Colonic mucosa (tissue), 4 donors: ENCODE data around the gene TDRD12. TPM values are rescaled to one million over a fixed set of nuclear protein-coding genes. Genes with fewer than 3 reads are reported as not detected.

ENCODE experiments used
- DNase-seq: peaks from one replicate; pipeline ENCODE4 v3.0.0-alpha.2; 2020
- H3K27ac ChIP-seq: fragments of 200-600 bp; one replicate; pipeline ENCODE4 v1.8.0; 2021
- H3K27me3 ChIP-seq: fragments of 200-600 bp; one replicate; pipeline ENCODE4 v1.8.0; 2021
- H3K36me3 ChIP-seq: fragments of 200-600 bp; one replicate; pipeline ENCODE4 v1.8.0; 2021
- H3K4me1 ChIP-seq: fragments of 200-600 bp; one replicate; pipeline ENCODE4 v1.8.0; 2021; ENCODE audit warnings: mild to moderate bottlenecking
- H3K4me3 ChIP-seq: fragments of 200-600 bp; one replicate; pipeline ENCODE4 v1.8.0; 2021
- H3K9ac ChIP-seq, 2 donors: one replicate each; pipeline ENCODE4 v1.7.0; 2013; ENCODE audit warnings: control low read depth in 2 of 2, low read depth in 2 of 2, low read length in 2 of 2
- H3K9me3 ChIP-seq: fragments of 200-600 bp; one replicate; pipeline ENCODE4 v1.8.0; 2021
- CTCF ChIP-seq: fragments of 200-600 bp; IDR thresholded peaks from one replicate; pipeline ENCODE4 v1.8.0; 2022; ENCODE audit warnings: antibody characterized with exemption, mild to moderate bottlenecking
- intact Hi-C: fragments of 100-400 bp; cut with DNase I; formaldehyde crosslinking; loops from one replicate; pipeline ENCODE4 v1.14.1; 2022
- total RNA-seq, 2 donors: library from RNA; stranded (reverse); fragmentation: NEBNext Ultra II Directional in 1 of 2; extraction: Animal tissue kit (Norgen Biotek cat#: 25700) in 1 of 2; gene quantifications; one replicate each; pipeline ENCODE4 v1.2.1, GENCODE V29; 2021
- donor health status: healthy.
- donor health status: DM: no; HTN: no; CAD: no.
- donor health status: DM: no; HTN: no; CAD: no.

Gene TDRD12
- total RNA-seq, 2 donors from 2014 or later: 0.37 TPM; not detected in 1

- no peaks in the 10 kb centered on the region for H3K27me3 ChIP-seq
- H3K4me3 ChIP-seq: no peak overlapping the region
- H3K36me3 ChIP-seq: no peaks in the 10 kb centered on the region
- no peak overlapping the region for H3K27ac ChIP-seq
- no peak overlapping the region for H3K9ac ChIP-seq
- no peak for DNase-seq
- no peaks in the 10 kb centered on the region for H3K9me3 ChIP-seq
- intact Hi-C loops: no loop called here
- no peak for TF ChIP-seq CTCF
- no peaks in the 10 kb centered on the region for H3K4me1 ChIP-seq
These were observed 155.9 kb downstream of the TDRD12 start for GRCh38 chr19:32875428-32875827.

- no peak for TF ChIP-seq CTCF
These were observed 156.8 kb downstream of the TDRD12 start for GRCh38 chr19:32876236-32876918.

GRCh38 chr19:32876919-32877285, 157.3 kb downstream of the TDRD12 start:
- peak; percentile 27 for DNase-seq
- Histone ChIP-seq H3K9me3 (no peaks in the 10 kb centered on the region), H3K27me3 (no peaks in the 10 kb centered on the region), H3K9ac (no peak overlapping the region), H3K27ac (no peak overlapping the region), H3K36me3 (no peaks in the 10 kb centered on the region), H3K4me1 (no peaks in the 10 kb centered on the region), H3K4me3 (no peak overlapping the region)
- no peak for TF ChIP-seq CTCF
- intact Hi-C loops: no loop called here

More at GRCh38 chr19:32876236-32876918, 156.8 kb downstream of the TDRD12 start:
- Histone ChIP-seq H3K9ac (no peak overlapping the region), H3K4me1 (no peaks in the 10 kb centered on the region), H3K9me3 (no peaks in the 10 kb centered on the region), H3K27ac (no peak overlapping the region), H3K27me3 (no peaks in the 10 kb centered on the region), H3K36me3 (no peaks in the 10 kb centered on the region), H3K4me3 (no peak overlapping the region)
- intact Hi-C loops: no loop called here
- DNase-seq: peak; percentile 26

Other genes starting within 250 kb of the TDRD12 start
- gene PDCD5, start 138.6 kb upstream of the TDRD12 start, total RNA-seq: 10 to 100 TPM; 66.7 to 70.8 TPM
- 10 to 100 TPM; 36.6 to 37.1 TPM for gene ANKRD27, start 44.6 kb upstream of the TDRD12 start, total RNA-seq
- under 1 TPM; 0.11 to 0.15 TPM for gene RGS9BP, start 43.9 kb upstream of the TDRD12 start, total RNA-seq
- gene NUDT19, start 27.9 kb upstream of the TDRD12 start, total RNA-seq: 10 to 100 TPM; 19.3 to 25.1 TPM
- gene SLC7A9, start 150.0 kb downstream of the TDRD12 start, total RNA-seq: 1 to 10 TPM in 1 of 2 donors, not detected in 1; 3.0 TPM